ENCODE data around the gene DLGAP1. TPM values are rescaled to one million over a fixed set of nuclear protein-coding genes. Genes with fewer than 3 reads are reported as not detected.

The DLGAP1 gene
- total and polyA plus RNA-seq, 10 of the 15 experiments (the other 5 are each of a cell fraction or from before 2014, with no cell fraction given): 0.23 to 27.6 (median 1.9) TPM

DNA sequence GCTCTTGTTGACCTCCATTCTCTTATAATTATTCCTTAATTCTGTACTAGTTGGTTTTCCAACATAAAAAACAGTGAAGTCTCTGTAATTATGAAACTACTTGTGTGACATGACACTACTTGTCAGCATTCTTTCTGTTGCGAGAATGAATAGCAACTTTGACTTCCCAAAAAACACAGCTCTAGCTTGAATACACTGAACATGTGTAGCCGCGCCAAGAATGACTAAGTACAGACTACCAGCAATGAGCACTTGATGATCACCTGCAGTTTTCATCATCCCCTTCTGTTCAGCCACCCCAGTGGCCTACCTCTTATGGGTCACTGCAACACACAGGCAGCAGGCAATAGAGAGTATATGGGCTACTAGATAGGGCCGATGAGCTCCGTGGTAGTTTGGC, 775.9 kb downstream of the DLGAP1 start (continued):
- TF ChIP-seq, protein P1, sequence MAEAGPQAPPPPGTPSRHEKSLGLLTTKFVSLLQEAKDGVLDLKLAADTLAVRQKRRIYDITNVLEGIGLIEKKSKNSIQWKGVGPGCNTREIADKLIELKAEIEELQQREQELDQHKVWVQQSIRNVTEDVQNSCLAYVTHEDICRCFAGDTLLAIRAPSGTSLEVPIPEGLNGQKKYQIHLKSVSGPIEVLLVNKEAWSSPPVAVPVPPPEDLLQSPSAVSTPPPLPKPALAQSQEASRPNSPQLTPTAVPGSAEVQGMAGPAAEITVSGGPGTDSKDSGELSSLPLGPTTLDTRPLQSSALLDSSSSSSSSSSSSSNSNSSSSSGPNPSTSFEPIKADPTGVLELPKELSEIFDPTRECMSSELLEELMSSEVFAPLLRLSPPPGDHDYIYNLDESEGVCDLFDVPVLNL (IDR thresholded peaks at IDR 0.05; ENCODE audit: low read depth, low read length): no peak
- TF ChIP-seq HCFC1 (IDR thresholded peaks at IDR 0.05; ENCODE audit: low read length): no peak
- TF ChIP-seq SMAD1 (IDR thresholded peaks at IDR 0.05; ENCODE audit: low read depth, partially characterized antibody): no peak
- TF ChIP-seq EZH2 (IDR thresholded peaks at IDR 0.05; ENCODE audit: borderline replicate concordance, control insufficient read depth, low read depth, low read length): no peak

DNA sequence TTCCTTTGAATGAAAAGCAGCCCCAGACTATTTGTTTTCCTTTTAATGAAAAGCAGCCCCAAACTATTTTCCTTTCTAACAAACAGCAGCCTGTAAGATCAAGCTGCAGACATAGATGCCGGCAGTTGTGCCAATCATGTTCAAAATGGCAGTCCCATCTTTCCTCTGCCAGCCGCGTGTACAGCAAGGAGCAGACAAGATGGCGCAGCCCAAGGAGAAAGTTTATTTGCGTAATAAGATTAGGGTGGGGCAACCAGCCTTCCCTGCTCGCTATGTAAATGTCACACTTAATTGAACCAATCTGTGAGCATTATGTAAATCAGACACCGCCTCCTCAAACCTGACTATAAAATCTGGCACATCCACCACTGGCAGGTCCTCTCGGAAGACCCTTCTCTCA, 779.1 kb downstream of the DLGAP1 start:
- BruUV-seq (replicated peaks): no TSS peak
- Histone ChIP-seq H3K27ac (ENCODE audit: control insufficient read depth, insufficient read depth) (no peak overlapping the region), H3K4me1 (ENCODE audit: control insufficient read depth, insufficient read depth, low read length) (no peaks in the 10 kb centered on the region), H2AFZ (ENCODE audit: control insufficient read depth, low read depth, low read length) (no peak overlapping the region), H4K20me1 (ENCODE audit: control insufficient read depth, insufficient read depth) (no peaks in the 10 kb centered on the region), H3K4me2 (ENCODE audit: control insufficient read depth, insufficient read depth) (no peak overlapping the region), H3K4me3 (no peak overlapping the region), H3K9ac (ENCODE audit: control insufficient read depth, insufficient read depth, low read length) (no peak overlapping the region), H3K36me3 (ENCODE audit: control insufficient read depth in 2 of 2, insufficient read depth in 2 of 2, low read length in 1 of 2) (no peaks in the 10 kb centered on the region; a peak in 1 of 4 replicates), H3K9me3 (replicated peaks; ENCODE audit: control insufficient read depth, insufficient read depth, low read length) (no peaks in the 10 kb centered on the region), H3K79me2 (ENCODE audit: control insufficient read depth, insufficient read depth, low read length) (no peaks in the 10 kb centered on the region), H3K27me3 (replicated peaks in 1 of 2; ENCODE audit: control insufficient read depth in 2 of 2, insufficient read depth in 2 of 2, low read length in 1 of 2) (no peaks in the 10 kb centered on the region)
- ChIA-PET POLR2A (interaction anchor here (0.6 kb wide), 1 partner anchor 169 kb away, joined by 4 read pairs; no protein-coding TSS in a partner anchor), SMC1A (ENCODE audit: uncharacterized antibody, unreplicated experiment) (interaction anchor here (1.2 to 1.9 kb wide), 2 partner anchors 10 to 11 kb away, joined by 5 to 7 read pairs; no protein-coding TSS in a partner anchor), RAD21 (ENCODE audit: unreplicated experiment) (interaction anchor here (2.0 kb wide), 1 partner anchor 10 kb away, joined by 10 read pairs; no protein-coding TSS in a partner anchor), CTCF (interaction anchor here (0.6 to 5.1 kb wide), 5 partner anchors 8 to 1383 kb away, joined by 3 to 30 read pairs (median 3); no protein-coding TSS in a partner anchor)
- FAIRE-seq: no peak
- WGBS (ENCODE audit: insufficient coverage, insufficient replicate concordance, low lambda C conversion rate, missing lambda C conversion rate): 56% methylated on average over 8 of the region's 8 CpGs
- intact Hi-C loops (cut with micrococcal nuclease; ENCODE audit: unreplicated experiment) (no loop called here), in situ Hi-C loops (cut with MboI) (no loop called here)
- no peak for TF ChIP-seq YBX1 (IDR thresholded peaks at IDR 0.05)
- no peak for DNase-seq (ENCODE audit: low read depth, low spot score)
- ATAC-seq: no peak
